PC-3 (cell line): ENCODE results near the gene UMAD1.

Experiments used
- CTCF ChIP-seq: fragments of 300-600 bp; sonication (generic); conservative IDR thresholded peaks from 2 replicates; pipeline ENCODE4 v1.5.1; 2017; ENCODE audit warnings: antibody characterized with exemption, low read depth, mild to moderate bottlenecking, low read length
- EZH2 ChIP-seq: fragments of 300-600 bp; sonication (generic); IDR thresholded peaks from one replicate; pipeline ENCODE4 v1.6.1; 2017; ENCODE audit warnings: antibody characterized with exemption, mild to moderate bottlenecking, low read length; ENCODE audit not compliant: unreplicated experiment
- EZH2phosphoT487 ChIP-seq: fragments of 300-600 bp; sonication (generic); IDR thresholded peaks from 2 replicates; pipeline ENCODE4 v1.6.1; 2018; ENCODE audit warnings: mild to moderate bottlenecking, antibody characterized with exemption, low read length, borderline replicate concordance

GRCh38 chr7:7908622-7909145, 268.1 kb downstream of the UMAD1 start:
- TF ChIP-seq CTCF = no peak
- TF ChIP-seq EZH2phosphoT487 = no peak
- no peak for TF ChIP-seq EZH2
